Right forelimb (tissue), 1 donor: ENCODE data around the gene ZDHHC6.
"Not testable (repeated sequence)": the region's sequence is repeated elsewhere in the genome, so short reads cannot be mapped to it uniquely, and the experiment has no call there.

Source experiments
- DNase-seq: peaks from one replicate; pipeline ENCODE4 v3.0.0-alpha.2; 2018

Gene ZDHHC6

GRCh38 chr10:112442063-112442462 lies 4.7 kb downstream of the ZDHHC6 start:
- no peak for DNase-seq

DNA sequence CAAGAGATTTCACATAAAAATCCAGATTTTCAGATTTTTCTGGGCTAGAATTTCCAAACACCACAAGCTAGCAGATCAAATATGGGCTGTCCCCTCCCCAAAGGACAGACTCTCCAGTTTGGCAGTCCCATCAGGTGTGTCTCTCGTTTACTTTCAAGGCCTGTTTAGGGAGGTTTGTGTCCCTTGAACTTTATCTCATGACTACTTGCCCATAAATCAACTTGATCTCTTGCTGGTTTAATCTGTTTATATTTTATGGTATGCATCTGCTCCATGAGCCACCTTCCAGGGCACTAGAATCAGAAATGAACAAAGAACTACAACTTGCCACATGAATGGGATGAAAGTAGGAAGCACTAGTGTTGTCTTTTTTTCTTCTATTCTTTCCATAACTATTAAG lies 5.2 kb downstream of the ZDHHC6 start:
- DNase-seq = no peak

DNA sequence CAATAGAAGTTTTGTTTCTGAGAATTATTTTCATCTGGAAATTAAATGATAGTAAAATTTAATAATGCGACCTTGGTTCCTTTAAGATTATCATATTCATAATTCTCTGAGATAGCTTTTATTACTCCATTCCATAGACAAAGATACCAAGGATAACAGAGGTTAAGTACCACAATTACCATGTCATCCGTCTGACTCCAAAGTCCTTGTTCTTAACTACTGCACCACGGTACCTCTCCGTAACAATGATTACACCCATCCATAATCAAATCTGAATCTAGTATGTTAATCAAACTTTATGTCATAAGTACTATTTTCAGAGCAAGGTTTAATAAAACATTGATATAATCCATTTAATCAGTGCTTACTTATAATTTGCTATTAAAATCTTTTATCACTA lies 8.4 kb downstream of the ZDHHC6 start:
- no peak for DNase-seq

- no peak for DNase-seq
These were observed 11.6 kb downstream of the ZDHHC6 start for GRCh38 chr10:112434988-112435619.

GRCh38 chr10:112433136-112433535 lies 13.6 kb downstream of the ZDHHC6 start:
- no peak for DNase-seq

GRCh38 chr10:112429654-112430230 lies 17.0 kb downstream of the ZDHHC6 start:
- DNase-seq = no peak

DNA sequence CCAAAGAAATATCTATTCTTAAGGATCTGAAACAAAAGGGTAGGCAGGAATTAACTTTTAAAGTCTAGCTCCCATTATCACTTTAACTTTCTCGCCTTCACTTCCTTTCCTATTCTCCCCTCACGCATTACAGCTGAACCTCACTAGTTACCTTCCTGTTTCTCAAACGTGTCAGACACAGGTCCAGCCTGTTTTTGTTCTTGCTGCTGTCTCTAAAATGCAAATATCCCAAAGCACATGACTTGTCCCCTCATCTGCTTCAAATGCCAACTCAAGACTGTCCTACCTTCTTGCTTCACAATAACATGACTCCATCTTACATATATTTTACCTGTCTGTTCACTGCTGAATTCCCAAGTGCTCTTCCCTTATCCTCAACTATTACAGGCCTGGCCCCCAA lies 17.6 kb downstream of the ZDHHC6 start:
- DNase-seq = no peak

DNA sequence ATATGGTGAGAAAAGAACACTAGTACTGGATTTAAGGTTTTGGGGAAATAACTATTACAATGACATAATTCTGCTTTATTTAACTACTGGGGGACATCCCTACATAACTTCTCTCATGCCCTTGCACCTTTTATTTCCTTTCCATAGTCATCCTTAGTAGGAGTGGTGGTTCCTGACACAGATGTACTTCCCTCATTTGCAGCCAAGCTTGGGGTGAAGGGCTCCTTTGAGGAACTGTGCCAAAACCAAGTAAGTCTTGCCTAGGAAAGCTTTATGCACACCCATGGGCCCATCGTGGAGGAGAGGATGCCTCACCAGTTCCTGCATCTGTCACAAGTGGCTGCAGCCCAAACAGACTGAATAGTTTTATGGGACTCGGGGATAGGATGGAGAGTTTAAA lies 20.6 kb downstream of the ZDHHC6 start:
- no peak for DNase-seq

DNA sequence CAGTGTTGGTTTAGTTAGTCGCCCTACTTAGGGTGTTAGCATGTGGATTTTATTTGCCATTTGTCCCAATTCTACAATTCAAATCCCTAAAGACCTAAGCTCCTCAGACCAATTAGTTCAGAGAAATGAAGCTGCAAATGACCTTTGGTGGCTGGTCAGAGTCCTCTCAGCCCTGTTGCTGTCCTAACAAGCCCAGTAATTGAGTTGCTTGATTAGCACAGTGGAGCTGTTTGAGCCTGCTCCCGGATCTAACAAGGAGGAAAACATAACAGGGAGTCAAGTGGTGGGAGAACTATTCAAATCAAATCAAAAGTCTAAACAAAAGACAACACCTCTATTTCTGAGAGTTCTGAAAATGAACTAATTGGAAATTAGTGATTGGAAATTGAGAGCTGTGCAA lies 22.1 kb downstream of the ZDHHC6 start:
- no peak for DNase-seq

- DNase-seq = no peak
These were observed 25.0 kb downstream of the ZDHHC6 start for GRCh38 chr10:112421731-112422130.

DNA sequence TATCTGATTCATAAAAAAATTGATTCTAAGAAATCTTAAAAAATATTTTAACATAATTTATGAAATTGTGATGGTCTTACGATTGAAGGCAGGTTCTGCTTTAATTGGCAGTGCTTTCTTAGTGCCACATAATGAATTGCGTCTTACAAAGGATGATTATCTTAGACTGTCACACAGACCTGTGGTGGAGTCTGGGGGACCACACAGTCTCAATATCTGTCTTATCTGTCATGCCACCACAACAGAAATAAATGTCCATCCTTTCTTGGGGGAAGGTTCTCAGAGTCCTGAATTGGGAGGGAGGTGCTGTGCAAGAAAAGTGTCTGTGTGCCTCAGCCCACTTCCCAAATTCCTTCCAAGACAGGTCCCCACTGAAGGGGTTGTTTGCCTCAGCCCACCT lies 34.0 kb downstream of the ZDHHC6 start:
- DNase-seq = no peak

DNA sequence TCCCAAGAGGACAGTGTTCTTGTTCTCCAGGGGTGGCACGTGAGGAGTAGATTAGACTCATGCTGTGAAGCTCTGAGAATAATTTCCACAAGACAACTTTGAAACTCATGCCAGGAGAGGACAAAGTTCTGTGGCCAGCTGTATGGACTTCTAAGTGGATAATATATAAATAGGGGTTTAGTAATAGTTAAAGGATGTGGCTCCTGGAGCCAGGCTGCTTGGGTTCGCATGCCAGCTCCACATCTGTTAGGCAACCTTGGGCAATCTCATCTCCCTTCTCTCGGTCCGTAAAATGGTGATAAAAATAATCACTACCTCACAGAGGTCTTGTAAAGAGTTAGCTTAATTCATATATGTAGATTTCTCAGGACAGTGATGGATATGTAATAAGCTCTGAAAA lies 37.0 kb downstream of the ZDHHC6 start:
- DNase-seq = no peak

GRCh38 chr10:112409299-112409698 lies 37.4 kb downstream of the ZDHHC6 start:
- DNase-seq = no peak

DNA sequence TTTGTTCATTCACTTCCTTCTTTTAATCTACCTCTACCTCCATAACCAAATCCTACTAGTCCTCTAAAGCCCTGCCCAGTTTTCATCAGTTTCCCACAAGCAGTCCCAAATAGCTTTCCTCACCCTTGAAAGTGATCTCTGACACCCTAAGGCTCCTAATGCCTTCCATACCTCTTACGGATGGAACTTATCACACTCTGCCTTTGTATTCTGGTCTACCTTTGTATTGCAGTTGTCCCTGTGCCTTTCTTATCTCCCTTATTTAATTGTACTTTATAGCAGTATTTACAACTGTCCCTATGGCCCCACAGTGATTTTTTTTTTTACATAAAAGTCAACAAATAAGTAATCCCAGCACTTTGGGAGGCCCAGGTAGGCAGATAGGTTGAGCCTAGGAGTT lies 39.0 kb downstream of the ZDHHC6 start:
- no peak for DNase-seq

DNA sequence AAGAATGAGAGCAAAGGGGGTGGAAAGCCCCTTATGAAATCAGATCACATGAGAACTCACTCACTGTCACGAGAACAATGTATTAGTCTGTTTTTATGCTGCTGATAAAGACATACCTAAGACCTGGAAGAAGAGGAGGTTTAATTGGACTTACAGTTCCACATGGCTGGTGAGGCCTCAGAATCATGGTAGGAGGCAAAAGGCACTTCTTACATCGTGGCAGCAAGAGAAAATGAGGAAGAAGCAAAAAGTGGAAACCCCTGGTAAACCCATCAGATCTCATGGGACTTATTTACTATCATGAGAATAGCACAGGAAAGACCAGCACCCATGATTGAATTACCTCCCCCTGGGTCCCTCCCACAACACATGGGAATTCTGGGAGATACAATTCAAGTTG lies 39.9 kb downstream of the ZDHHC6 start:
- not testable (repeated sequence) for DNase-seq

GRCh38 chr10:112404617-112405016 lies 42.1 kb downstream of the ZDHHC6 start:
- no peak for DNase-seq

GRCh38 chr10:112402917-112403316 lies 43.8 kb downstream of the ZDHHC6 start:
- DNase-seq = no peak

DNA sequence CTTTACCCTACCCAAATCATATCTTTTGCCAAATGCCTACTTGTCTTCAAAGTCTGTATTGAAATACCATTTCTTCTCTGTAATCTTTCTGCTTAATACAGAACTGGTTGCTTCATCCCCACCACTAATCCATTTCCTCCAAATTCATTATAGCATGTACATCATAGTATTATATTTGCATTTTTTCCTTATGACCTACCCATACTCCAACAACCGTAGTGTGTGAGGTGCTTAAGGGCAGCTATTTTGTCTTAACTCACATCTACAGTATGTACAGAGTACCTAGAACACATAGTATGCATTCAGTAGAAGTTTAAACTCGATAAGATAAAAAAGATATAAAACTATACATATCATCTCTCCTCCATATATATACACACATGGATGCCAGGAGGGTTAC lies 49.1 kb downstream of the ZDHHC6 start:
- DNase-seq = no peak

DNA sequence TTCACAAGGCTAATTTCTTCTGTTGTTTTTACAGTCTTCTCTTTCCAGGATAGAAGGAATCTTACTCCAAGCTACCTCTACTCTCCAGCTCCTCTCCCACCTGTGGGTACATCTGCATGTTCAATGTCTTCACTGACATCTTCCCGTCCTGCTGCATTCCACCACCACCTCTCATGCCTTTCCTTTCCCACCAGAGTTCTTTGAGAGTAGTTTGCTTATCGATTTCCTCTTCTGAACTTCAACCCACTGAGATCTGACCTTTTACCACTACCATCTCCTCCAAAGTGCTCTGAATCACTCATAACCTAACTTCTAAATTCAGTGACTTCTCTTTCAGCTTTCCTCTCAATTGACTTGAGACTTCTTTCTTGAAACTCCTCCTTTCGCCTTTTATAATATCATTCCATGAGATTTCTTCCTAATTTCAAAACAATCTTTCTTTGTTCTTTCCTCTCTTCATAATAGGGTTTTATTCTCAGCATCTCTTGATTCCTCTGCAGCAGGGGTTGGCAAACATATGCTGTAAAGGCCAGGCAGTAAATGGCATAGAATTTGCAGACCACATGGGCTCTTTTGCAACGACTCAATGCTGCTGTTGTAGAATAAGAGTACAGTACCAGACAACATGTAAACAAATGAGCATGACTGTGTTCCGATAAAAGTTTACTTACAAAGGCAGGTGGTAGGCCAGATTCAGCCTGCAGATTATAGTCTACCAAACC lies 50.7 kb downstream of the ZDHHC6 start:
- DNase-seq = no peak

GRCh38 chr10:112394475-112394875 lies 52.2 kb downstream of the ZDHHC6 start:
- DNase-seq = no peak

GRCh38 chr10:112393827-112394226 lies 52.9 kb downstream of the ZDHHC6 start:
- no peak for DNase-seq

GRCh38 chr10:112393341-112393740 lies 53.4 kb downstream of the ZDHHC6 start:
- no peak for DNase-seq

- no peak for DNase-seq
These were observed 56.5 kb downstream of the ZDHHC6 start for GRCh38 chr10:112390125-112390703.

DNA sequence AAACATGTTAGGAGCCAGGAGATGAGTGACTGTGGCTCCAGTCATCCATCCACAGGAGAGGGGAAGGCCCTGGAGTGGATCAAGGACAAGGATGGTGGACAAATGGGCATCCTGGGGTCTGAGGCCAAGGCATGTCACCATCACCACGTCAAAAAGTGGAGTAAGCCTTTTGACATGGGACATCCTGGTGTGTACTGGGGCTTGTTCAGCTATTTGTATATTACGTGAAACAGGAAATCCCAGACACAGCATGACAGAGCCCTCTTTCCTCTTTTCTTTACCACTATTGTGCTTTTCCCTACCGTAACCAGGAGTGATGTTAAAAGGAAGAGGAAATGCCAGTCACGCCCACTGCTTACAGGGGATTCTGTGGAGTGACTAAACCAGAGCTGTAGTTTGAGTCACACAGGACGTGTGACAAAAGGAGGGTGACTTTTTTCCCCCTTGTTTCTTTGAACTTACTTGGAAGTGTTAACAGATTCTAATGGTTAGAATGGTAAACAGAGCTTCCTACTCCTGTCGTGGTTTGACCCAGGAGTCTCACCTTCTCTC lies 57.4 kb downstream of the ZDHHC6 start:
- no peak for DNase-seq
